Measurements from ENCODE around the gene LSG1.

GRCh38 chr3:194687638-194688199, 15.7 kb upstream of the LSG1 start:
- TF ChIP-seq EP300 (IDR thresholded peaks at IDR 0.05) (no peak), CTCF (IDR thresholded peaks at IDR 0.05) (peak; percentile 23 to 43 (median 42))
